Stimulated activated CD8-positive, alpha-beta memory T cell treated with anti-CD3 and anti-CD28 coated beads, Interleukin-7, amount 100 ng/mL, for 1 hour (primary cell): Measurements from ENCODE around the gene SMCO3.

Experiments
- DNase-seq, 2 donors: peaks; one replicate each; pipeline ENCODE4 v3.0.0-alpha.2; 2020; ENCODE audit warnings: low read depth in 2 of 2

Gene SMCO3

GRCh38 chr12:14827043-14827442, 13.1 kb upstream of the SMCO3 start:
- no peak for DNase-seq

- no peak for DNase-seq
Observed at GRCh38 chr12:14826491-14826890, 12.5 kb upstream of the SMCO3 start.

- no peak for DNase-seq
Observed at GRCh38 chr12:14825256-14825655, 11.3 kb upstream of the SMCO3 start.

- DNase-seq, result no peak
Observed at GRCh38 chr12:14824012-14824634, 10.1 kb upstream of the SMCO3 start.

GRCh38 chr12:14811486-14811885, 2.5 kb downstream of the SMCO3 start:
- DNase-seq, result no peak

- no peak for DNase-seq
Observed at GRCh38 chr12:14810953-14811483, 3.0 kb downstream of the SMCO3 start.

- DNase-seq, result no peak
Observed at GRCh38 chr12:14810167-14810952, 3.6 kb downstream of the SMCO3 start.

- no peak for DNase-seq
Observed at GRCh38 chr12:14803830-14804160, 10.2 kb downstream of the SMCO3 start.

- peak; percentile 69 to 70 for DNase-seq
Observed at GRCh38 chr12:14803011-14803829, 10.8 kb downstream of the SMCO3 start, which contains the start of the genes C12orf60 and WBP11. TSS of gene C12orf60 (plus strand) at chr12:14803670. CDS start at chr12:14822936, 19,266 bp downstream. TSS of gene WBP11 (minus strand) at chr12:14803478. CDS start at chr12:14801383, 2,095 bp downstream.

- DNase-seq, result no peak
Observed at GRCh38 chr12:14802721-14803010, 11.3 kb downstream of the SMCO3 start.

GRCh38 chr12:14802247-14802646, 11.7 kb downstream of the SMCO3 start:
- no peak for DNase-seq

GRCh38 chr12:14795028-14795448, 18.9 kb downstream of the SMCO3 start:
- DNase-seq, result no peak

GRCh38 chr12:14785568-14785967, 28.4 kb downstream of the SMCO3 start:
- no peak for DNase-seq

GRCh38 chr12:14784471-14784870, 29.5 kb downstream of the SMCO3 start:
- DNase-seq, result no peak

GRCh38 chr12:14782756-14783155, 31.2 kb downstream of the SMCO3 start:
- DNase-seq, result no peak

- DNase-seq, result no peak
Observed at GRCh38 chr12:14781563-14781962, 32.4 kb downstream of the SMCO3 start.

GRCh38 chr12:14780859-14781258, 33.1 kb downstream of the SMCO3 start:
- no peak for DNase-seq

- no peak for DNase-seq
Observed at GRCh38 chr12:14779834-14780233, 34.1 kb downstream of the SMCO3 start.

GRCh38 chr12:14777271-14777670, 36.7 kb downstream of the SMCO3 start:
- DNase-seq, result no peak

- DNase-seq, result no peak
Observed at GRCh38 chr12:14776236-14776961, 37.6 kb downstream of the SMCO3 start.

GRCh38 chr12:14775636-14775980, 38.4 kb downstream of the SMCO3 start:
- no peak for DNase-seq
